H9 (cell line): ENCODE data around the gene S100A8. TPM values are rescaled to one million over a fixed set of nuclear protein-coding genes. Genes with fewer than 3 reads are reported as not detected.

Experiments
- DNase-seq: peaks from one replicate; pipeline ENCODE4 v3.0.0-alpha.2; 2017
- H2AFZ ChIP-seq: one replicate; pipeline ENCODE4 v1.6.1; 2013; ENCODE audit warnings: mild to moderate bottlenecking, low read length, control low read depth, moderate library complexity
- H2AK5ac ChIP-seq: 2 replicates; pipeline ENCODE4 v1.6.1; 2013; ENCODE audit warnings: low read length, control low read depth, mixed read lengths; ENCODE audit not compliant: insufficient read length
- H2BK120ac ChIP-seq: one replicate; pipeline ENCODE4 v1.6.1; 2013; ENCODE audit warnings: low read depth, mild to moderate bottlenecking, low read length, control low read depth, inconsistent platforms; ENCODE audit not compliant: poor library complexity, severe bottlenecking
- H2BK12ac ChIP-seq: 2 replicates; pipeline ENCODE4 v1.6.1; 2013; ENCODE audit warnings: low read length, control low read depth, mixed read lengths, low read depth; ENCODE audit not compliant: insufficient read length
- H2BK15ac ChIP-seq: 2 replicates; pipeline ENCODE4 v1.6.1; 2013; ENCODE audit warnings: low read depth, low read length, control low read depth
- H2BK20ac ChIP-seq: one replicate; pipeline ENCODE4 v1.6.1; 2013; ENCODE audit warnings: low read depth, mild to moderate bottlenecking, low read length, control low read depth, inconsistent platforms; ENCODE audit not compliant: poor library complexity, severe bottlenecking
- H2BK5ac ChIP-seq: 2 replicates; pipeline ENCODE4 v1.6.1; 2013; ENCODE audit warnings: low read length, control low read depth, mixed read lengths; ENCODE audit not compliant: insufficient read length
- H3K14ac ChIP-seq: 2 replicates; pipeline ENCODE4 v1.6.1; 2013; ENCODE audit warnings: low read length, control low read depth; ENCODE audit not compliant: insufficient read depth
- H3K18ac ChIP-seq: 2 replicates; pipeline ENCODE4 v1.6.1; 2013; ENCODE audit warnings: low read depth, mild to moderate bottlenecking, mixed read lengths, low read length, control low read depth; ENCODE audit not compliant: insufficient read length
- H3K23ac ChIP-seq: 2 replicates; pipeline ENCODE4 v1.6.1; 2013; ENCODE audit warnings: low read length, control low read depth, mixed read lengths, low read depth; ENCODE audit not compliant: insufficient read length
- H3K23me2 ChIP-seq: 2 replicates; pipeline ENCODE4 v1.6.1; 2013; ENCODE audit warnings: low read depth, mild to moderate bottlenecking, mixed read lengths, low read length, control low read depth; ENCODE audit not compliant: insufficient read length, poor library complexity, severe bottlenecking
- H3K27ac ChIP-seq: 2 replicates; pipeline ENCODE4 v1.5.1; 2013; ENCODE audit warnings: low read length, control low read depth, mixed read lengths, low read depth; ENCODE audit not compliant: insufficient read length
- H3K27me3 ChIP-seq: 2 replicates; pipeline ENCODE4 v1.6.1; 2013; ENCODE audit warnings: low read length, control low read depth, inconsistent platforms; ENCODE audit not compliant: insufficient read depth
- H3K4ac ChIP-seq: 2 replicates; pipeline ENCODE4 v1.6.1; 2013; ENCODE audit warnings: low read depth, mild to moderate bottlenecking, control low read depth, inconsistent platforms, low read length, moderate library complexity
- H3K4me1 ChIP-seq: 2 replicates; pipeline ENCODE4 v1.6.1; 2013; ENCODE audit warnings: low read length, control low read depth, inconsistent platforms; ENCODE audit not compliant: insufficient read depth
- H3K4me2 ChIP-seq: 2 replicates; pipeline ENCODE4 v1.6.1; 2013; ENCODE audit warnings: low read length, control low read depth, mixed read lengths; ENCODE audit not compliant: insufficient read length, insufficient read depth
- H3K56ac ChIP-seq: 2 replicates; pipeline ENCODE4 v1.6.1; 2013; ENCODE audit warnings: low read depth, mild to moderate bottlenecking, mixed read lengths, low read length, control low read depth; ENCODE audit not compliant: insufficient read length
- H3K79me1 ChIP-seq: 2 replicates; pipeline ENCODE4 v1.6.1; 2013; ENCODE audit warnings: low read depth, mild to moderate bottlenecking, moderate library complexity, low read length, control low read depth, inconsistent platforms; ENCODE audit not compliant: insufficient read depth, poor library complexity, severe bottlenecking
- H3K79me2 ChIP-seq: 2 replicates; pipeline ENCODE4 v1.6.1; 2013; ENCODE audit warnings: low read length, control low read depth, inconsistent platforms; ENCODE audit not compliant: insufficient read depth
- H3K9ac ChIP-seq: 2 replicates; pipeline ENCODE4 v1.6.1; 2013; ENCODE audit warnings: low read length, control low read depth, mixed read lengths; ENCODE audit not compliant: insufficient read length; ENCODE audit errors: extremely low read depth
- H3K9me3 ChIP-seq: one replicate; pipeline ENCODE4 v1.6.1; 2013; ENCODE audit warnings: low read depth, low read length, inconsistent platforms; ENCODE audit not compliant: control insufficient read depth
- H3T11ph ChIP-seq: one replicate; pipeline ENCODE4 v1.6.1; 2013; ENCODE audit warnings: mild to moderate bottlenecking, low read length, control low read depth, inconsistent platforms
- H4K20me1 ChIP-seq: one replicate; pipeline ENCODE4 v1.6.1; 2013; ENCODE audit not compliant: control insufficient read depth, insufficient read length, insufficient read depth
- H4K5ac ChIP-seq: 2 replicates; pipeline ENCODE4 v1.6.1; 2013; ENCODE audit warnings: low read depth, mild to moderate bottlenecking, mixed read lengths, low read length, control low read depth; ENCODE audit not compliant: insufficient read length
- H4K8ac ChIP-seq: replicated peaks from 2 replicates; pipeline ENCODE4 v1.6.1; 2013; ENCODE audit warnings: low read length, control low read depth, mixed read lengths, low read depth; ENCODE audit not compliant: insufficient read length
- H4K91ac ChIP-seq: 2 replicates; pipeline ENCODE4 v1.6.1; 2013; ENCODE audit warnings: low read depth, mild to moderate bottlenecking, moderate library complexity, mixed read lengths, low read length, control low read depth; ENCODE audit not compliant: insufficient read length
- H3K27ac Mint-ChIP-seq, 3 experiments: 2 replicates in 2 of 3; 3 replicates in 1 of 3; pipeline ENCODE4 v1.8.0; 2020 to 2021; ENCODE audit warnings: mixed read lengths in 3 of 3, mild to moderate bottlenecking in 1 of 3, moderate library complexity in 1 of 3
- H3K27me3 Mint-ChIP-seq: 2 replicates; pipeline ENCODE4 v1.8.0; 2021; ENCODE audit warnings: low read depth, mild to moderate bottlenecking, moderate library complexity, mixed read lengths
- H3K36me3 Mint-ChIP-seq, 3 experiments: 2 replicates in 2 of 3; 3 replicates in 1 of 3; pipeline ENCODE4 v1.8.0; 2020 to 2021; ENCODE audit warnings: low read depth in 3 of 3, mixed read lengths in 3 of 3; ENCODE audit not compliant: insufficient read depth in 1 of 3
- H3K4me1 Mint-ChIP-seq, 2 experiments: 2 replicates each; pipeline ENCODE4 v1.8.0; 2020; ENCODE audit warnings: mixed read lengths in 2 of 2
- H3K4me3 Mint-ChIP-seq, 2 experiments: 2 replicates in 1 of 2; 3 replicates in 1 of 2; pipeline ENCODE4 v1.8.0; 2020 to 2021; ENCODE audit warnings: mild to moderate bottlenecking in 2 of 2, mixed read lengths in 2 of 2, moderate library complexity in 1 of 2
- H3K9me3 Mint-ChIP-seq, 2 experiments: 2 replicates in 1 of 2; 3 replicates in 1 of 2; pipeline ENCODE4 v1.8.0; 2020; ENCODE audit warnings: mild to moderate bottlenecking in 2 of 2, mixed read lengths in 2 of 2, moderate library complexity in 1 of 2
- WGBS: extraction: QIAGEN DNeasy Blood & Tissue Kit; methylation state at CpG from one replicate; pipeline ENCODE4 v1.1.7; 2013; ENCODE audit warnings: missing lambda C conversion rate, low lambda C conversion rate, mixed read lengths; ENCODE audit not compliant: insufficient read length; ENCODE audit errors: extremely low coverage; 5-methylcytosine and 5-hydroxymethylcytosine counted together
- total RNA-seq: library from RNA; stranded (reverse); gene quantifications from 2 replicates; pipeline ENCODE4 v1.2.1, GENCODE V29; 2021
- TF ChIP-seq, protein P1 (sequence below): fragments of 200-600 bp; sonication (generic); conservative IDR thresholded peaks from 3 replicates; pipeline ENCODE4 v1.8.0; 2021; ENCODE audit warnings: antibody characterized with exemption, mild to moderate bottlenecking

The S100A8 gene
- total RNA-seq, 1 experiment from 2014 or later, result not detected

DNA sequence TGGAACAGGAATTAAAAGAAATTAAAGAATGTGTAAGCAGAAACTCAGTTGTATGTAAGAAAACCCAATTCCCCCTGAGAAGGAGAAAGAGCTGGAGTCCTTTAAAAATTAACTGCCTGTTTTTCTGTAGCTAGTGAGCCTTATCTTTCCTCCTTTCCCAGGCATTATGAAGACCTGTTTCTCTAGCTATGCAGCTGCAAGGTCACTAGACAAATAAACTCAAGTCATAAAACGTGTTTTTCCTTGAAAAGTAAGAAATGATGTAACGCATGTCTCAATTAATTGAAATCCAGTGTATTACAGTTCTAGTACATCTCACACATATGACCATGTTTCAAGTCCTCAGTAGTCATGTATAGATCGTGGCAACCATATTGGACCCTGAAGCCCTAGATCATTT lies 20.7 kb downstream of the S100A8 start:
- Histone ChIP-seq H3K4me1 (no peaks in the 10 kb centered on the region), H3K56ac (no peak overlapping the region), H2AK5ac (no peak overlapping the region), H3K4me2 (no peak overlapping the region), H3K18ac (no peak overlapping the region), H3K27me3 (no peaks in the 10 kb centered on the region), H3K27ac (no peak overlapping the region), H2BK15ac (no peak overlapping the region), H4K91ac (no peak overlapping the region), H4K20me1 (no peaks in the 10 kb centered on the region), H2BK5ac (no peak overlapping the region), H2AFZ (no peak overlapping the region), H3K23me2 (no peaks in the 10 kb centered on the region), H3K4ac (no peak overlapping the region), H4K5ac (no peak overlapping the region), H3K79me2 (no peaks in the 10 kb centered on the region), H3T11ph (no peak overlapping the region), H2BK20ac (no peak overlapping the region), H3K14ac (no peak overlapping the region), H2BK12ac (no peak overlapping the region), H2BK120ac (no peak overlapping the region), H3K9me3 (no peaks in the 10 kb centered on the region), H4K8ac (no peak overlapping the region), H3K23ac (no peak overlapping the region), H3K9ac (no peak overlapping the region), H3K79me1 (no peaks in the 10 kb centered on the region)
- Mint-ChIP-seq H3K4me3 (no peak overlapping the region), H3K4me1 (no peaks in the 10 kb centered on the region), H3K27me3 (peaks cover 6% of the 10 kb centered on the region), H3K9me3 (peaks cover 0 to 4% of the 10 kb centered on the region in 2 experiments; a peak in 1 of 5 replicates), H3K27ac (no peak overlapping the region), H3K36me3 (no peaks in the 10 kb centered on the region)
- TF ChIP-seq, protein P1, sequence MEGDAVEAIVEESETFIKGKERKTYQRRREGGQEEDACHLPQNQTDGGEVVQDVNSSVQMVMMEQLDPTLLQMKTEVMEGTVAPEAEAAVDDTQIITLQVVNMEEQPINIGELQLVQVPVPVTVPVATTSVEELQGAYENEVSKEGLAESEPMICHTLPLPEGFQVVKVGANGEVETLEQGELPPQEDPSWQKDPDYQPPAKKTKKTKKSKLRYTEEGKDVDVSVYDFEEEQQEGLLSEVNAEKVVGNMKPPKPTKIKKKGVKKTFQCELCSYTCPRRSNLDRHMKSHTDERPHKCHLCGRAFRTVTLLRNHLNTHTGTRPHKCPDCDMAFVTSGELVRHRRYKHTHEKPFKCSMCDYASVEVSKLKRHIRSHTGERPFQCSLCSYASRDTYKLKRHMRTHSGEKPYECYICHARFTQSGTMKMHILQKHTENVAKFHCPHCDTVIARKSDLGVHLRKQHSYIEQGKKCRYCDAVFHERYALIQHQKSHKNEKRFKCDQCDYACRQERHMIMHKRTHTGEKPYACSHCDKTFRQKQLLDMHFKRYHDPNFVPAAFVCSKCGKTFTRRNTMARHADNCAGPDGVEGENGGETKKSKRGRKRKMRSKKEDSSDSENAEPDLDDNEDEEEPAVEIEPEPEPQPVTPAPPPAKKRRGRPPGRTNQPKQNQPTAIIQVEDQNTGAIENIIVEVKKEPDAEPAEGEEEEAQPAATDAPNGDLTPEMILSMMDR, result no peak
- DNase-seq, result no peak
- no CpG with 5 or more reads among the region's 3 CpGs for WGBS
